GM18505 (cell line): Measurements from ENCODE around the gene CPM.

Experiments
- ATAC-seq: cut with Tn5 transposase; IDR thresholded peaks from one replicate; pipeline ENCODE4 v1.9.1; 2021; ENCODE audit not compliant: unreplicated experiment
- POLR2A ChIP-seq: IDR thresholded peaks from 4 replicates; pipeline ENCODE4 v1.6.1; 2011; ENCODE audit warnings: borderline replicate concordance; ENCODE audit not compliant: insufficient read depth, insufficient read length; ENCODE audit errors: extremely low read depth

The CPM gene

GRCh38 chr12:68911197-68911718, 21.7 kb downstream of the CPM start:
- TF ChIP-seq POLR2A = no peak
- no peak for ATAC-seq

GRCh38 chr12:68910128-68910527, 22.8 kb downstream of the CPM start:
- no peak for ATAC-seq

DNA sequence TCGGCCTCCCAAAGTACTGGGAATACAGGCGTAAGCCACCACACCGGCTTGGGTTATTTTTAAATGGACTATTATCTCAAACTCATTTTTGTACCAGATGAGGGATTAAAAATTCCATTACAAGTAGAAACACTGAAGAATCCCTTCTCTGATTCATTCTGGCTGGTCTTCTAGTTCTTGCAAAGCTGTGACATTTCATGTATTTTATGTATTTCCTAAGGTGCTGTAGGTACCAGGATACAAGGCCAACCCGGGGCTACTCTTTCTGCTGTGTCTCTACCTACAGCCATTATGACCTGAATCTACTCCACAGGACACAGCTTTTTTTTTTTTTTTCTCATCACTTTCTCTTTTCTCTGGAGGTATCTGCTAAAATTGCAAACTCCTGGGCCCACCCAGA, 24.9 kb downstream of the CPM start:
- TF ChIP-seq POLR2A = no peak
- no peak for ATAC-seq

More at GRCh38 chr12:68910128-68910527, 22.8 kb downstream of the CPM start:
- TF ChIP-seq POLR2A = no peak

DNA sequence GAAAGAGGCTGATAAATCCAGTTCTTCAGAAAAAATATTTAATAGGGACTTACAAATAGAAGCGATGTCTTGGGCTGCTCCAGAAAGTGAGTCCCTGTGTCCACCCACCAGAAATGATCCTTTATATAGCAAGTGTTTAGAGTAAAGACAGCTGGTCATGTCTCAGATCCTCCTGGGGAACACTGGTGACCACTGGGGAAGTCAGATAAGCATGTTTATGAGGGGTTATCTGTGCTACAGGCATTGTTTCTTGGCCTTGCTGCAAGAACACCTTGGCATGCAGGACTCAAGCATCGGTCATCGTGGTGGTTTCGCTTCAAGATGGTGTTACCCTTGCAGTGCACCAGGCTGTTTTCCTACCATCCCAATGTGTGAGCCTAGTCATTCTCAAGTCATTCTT, 27.2 kb downstream of the CPM start:
- no peak for TF ChIP-seq POLR2A
- no peak for ATAC-seq

- no peak for TF ChIP-seq POLR2A
- ATAC-seq = peak; percentile 58
Observed at GRCh38 chr12:68904351-68904962, 28.5 kb downstream of the CPM start.

DNA sequence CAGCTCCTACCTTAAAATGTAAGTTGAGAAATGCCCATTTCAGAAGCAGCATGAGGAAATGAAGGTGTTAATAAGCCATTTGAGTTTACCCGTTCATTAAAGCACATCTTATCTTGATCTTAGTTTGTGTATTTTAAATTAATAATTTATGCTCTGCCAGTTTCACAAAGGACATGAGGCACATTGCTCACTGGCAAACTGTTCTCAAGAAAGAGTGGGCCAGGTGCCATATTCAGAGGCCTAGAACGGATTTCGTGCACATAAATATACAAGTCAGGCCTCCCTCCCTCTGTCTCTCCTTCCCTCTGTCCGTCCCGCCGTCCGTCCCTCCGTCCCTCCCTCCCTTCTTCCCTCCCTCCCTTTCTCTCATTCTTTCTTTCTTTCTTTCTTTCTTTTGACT, 29.5 kb downstream of the CPM start:
- ATAC-seq = no peak
- no peak for TF ChIP-seq POLR2A

GRCh38 chr12:68901551-68901950, 31.4 kb downstream of the CPM start:
- ATAC-seq = no peak
- no peak for TF ChIP-seq POLR2A

DNA sequence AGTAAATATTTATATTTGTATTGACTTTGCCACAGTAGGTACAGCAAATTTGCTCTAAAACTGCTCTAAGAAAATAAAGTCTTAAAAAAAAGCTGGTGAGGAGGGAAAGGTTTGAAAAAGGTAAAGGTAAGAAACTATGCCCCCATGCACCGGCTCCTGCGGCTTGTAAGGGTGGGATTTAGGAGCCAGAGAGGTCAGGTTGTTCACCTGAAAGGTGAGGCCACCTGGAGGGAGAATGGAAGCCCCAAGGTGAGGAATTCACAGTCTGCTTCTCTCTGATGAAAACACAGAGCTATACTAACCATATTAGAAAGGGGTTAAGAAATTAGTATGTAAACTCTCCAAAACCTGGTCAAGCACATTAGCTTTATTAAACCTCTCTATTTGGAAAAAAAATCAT, 31.8 kb downstream of the CPM start:
- TF ChIP-seq POLR2A = no peak
- ATAC-seq = no peak

DNA sequence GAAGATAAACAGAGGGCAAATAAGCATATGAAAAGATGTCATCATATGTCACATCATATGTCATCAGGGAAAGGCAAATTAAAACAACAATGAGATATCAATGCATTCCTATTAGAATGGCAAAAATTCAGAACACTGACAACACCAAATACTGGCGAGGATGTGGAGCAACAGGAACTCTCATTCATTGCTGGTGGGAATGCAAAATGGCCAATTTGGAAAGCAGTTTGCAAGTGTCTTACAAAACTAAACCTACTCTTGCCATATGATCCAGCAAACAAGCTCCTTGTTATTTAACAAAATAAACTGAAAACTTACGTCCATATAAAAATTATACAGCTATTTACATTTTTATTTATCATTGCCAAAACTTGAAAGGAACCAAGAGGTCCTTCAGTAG, 32.7 kb downstream of the CPM start:
- no peak for ATAC-seq
- no peak for TF ChIP-seq POLR2A

- no peak for ATAC-seq
- no peak for TF ChIP-seq POLR2A
Observed at GRCh38 chr12:68899251-68899771, 33.7 kb downstream of the CPM start.

GRCh38 chr12:68896881-68897540, 36.0 kb downstream of the CPM start:
- ATAC-seq = no peak
- TF ChIP-seq POLR2A = no peak

- no peak for TF ChIP-seq POLR2A
- no peak for ATAC-seq
Observed at GRCh38 chr12:68894276-68894855, 38.6 kb downstream of the CPM start.

GRCh38 chr12:68893741-68894140, 39.2 kb downstream of the CPM start:
- no peak for TF ChIP-seq POLR2A
- ATAC-seq = no peak

DNA sequence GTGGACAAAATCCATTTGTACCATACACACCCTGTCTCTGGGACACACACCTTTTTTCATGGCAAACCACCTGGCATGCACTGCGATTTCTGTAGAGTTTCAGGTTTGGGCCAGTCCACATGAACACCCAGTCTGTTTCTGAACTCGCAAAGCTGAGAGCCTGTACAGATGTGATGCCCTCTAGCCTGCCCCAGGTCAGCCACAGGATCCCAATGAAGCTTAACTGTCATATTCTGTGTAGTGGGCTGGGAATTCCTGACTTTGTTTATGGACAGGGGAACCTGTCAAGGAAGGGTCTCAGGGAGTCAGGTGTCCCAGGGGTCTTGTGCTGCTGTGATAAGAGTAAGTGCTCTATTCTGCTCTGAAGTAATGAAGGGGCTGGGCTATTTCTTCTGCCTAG, 39.8 kb downstream of the CPM start:
- TF ChIP-seq POLR2A = no peak
- no peak for ATAC-seq
